ENCODE data around the gene LCN2. TPM values are rescaled to one million over a fixed set of nuclear protein-coding genes. Genes with fewer than 3 reads are reported as not detected.
A peak's percentile ranks its signal among the peaks of the same experiment; 100 is the strongest.

The LCN2 gene
- total and polyA plus RNA-seq, 9 of the 15 experiments (the other 6 are each of a cell fraction or from before 2014, with no cell fraction given) = 0.10 to 1.2 (median 0.44) TPM; not detected in 1

GRCh38 chr9:128115187-128116103 lies 33.8 kb upstream of the LCN2 start (continued):
- peak; percentile 65; the same call in 1 of the 2 replicates for TF ChIP-seq ZBTB2 (IDR thresholded peaks at IDR 0.05)
- TF ChIP-seq GATAD2A (IDR thresholded peaks at IDR 0.05) = peak; percentile 74
- peak; percentile 60; the same call in 1 of the 2 replicates for TF ChIP-seq MXI1 (IDR thresholded peaks at IDR 0.05; ENCODE audit: low read depth, low read length)
- no peak for TF ChIP-seq MBD1 (CRISPR knock-in tag; IDR thresholded peaks at IDR 0.05)
- TF ChIP-seq BCOR (IDR thresholded peaks at IDR 0.05) = peak; percentile 81
- no peak for TF ChIP-seq BRCA1 (IDR thresholded peaks at IDR 0.05)
- TF ChIP-seq BRCA1 (CRISPR knock-in tag; IDR thresholded peaks at IDR 0.05) = no peak
- TF ChIP-seq HMGN3 (IDR thresholded peaks at IDR 0.05; ENCODE audit: borderline replicate concordance, extremely low read depth, insufficient read length, low read depth, low read length) = peak; percentile 96
- TF ChIP-seq ATF4 (CRISPR knock-in tag; IDR thresholded peaks at IDR 0.05) = 0 out of 2 replicates have a peak, but pooled peaks have one; percentile 31
- TF ChIP-seq MECOM (CRISPR knock-in tag; IDR thresholded peaks at IDR 0.05) = peak; percentile 57; the same call in 1 of the 2 replicates
- no peak for TF ChIP-seq ZNF174 (CRISPR knock-in tag; IDR thresholded peaks at IDR 0.05)
- TF ChIP-seq ZNF586 (CRISPR knock-in tag; conservative IDR thresholded peaks at IDR 0.05) = no peak
- 0 out of 2 replicates have a peak, but pooled peaks have one; percentile 36 for TF ChIP-seq CREB3L1 (IDR thresholded peaks at IDR 0.05; ENCODE audit: borderline replicate concordance, low read depth)
- no peak for TF ChIP-seq TCF7 (IDR thresholded peaks at IDR 0.05; ENCODE audit: borderline replicate concordance)
- peak; percentile 49; the same call in 1 of the 2 replicates for TF ChIP-seq POLR2G (IDR thresholded peaks at IDR 0.05; ENCODE audit: low read depth, low read length)
- TF ChIP-seq MTA2 (IDR thresholded peaks at IDR 0.05; ENCODE audit: low read depth) = peak; percentile 93
- no peak for TF ChIP-seq ASH1L (IDR thresholded peaks at IDR 0.05; ENCODE audit: borderline replicate concordance, low read depth, partially characterized antibody)
- TF ChIP-seq ZNF592 (IDR thresholded peaks at IDR 0.05) = peak; percentile 98
